ENCODE measurements around the gene DIP2B.

The DIP2B gene

DNA sequence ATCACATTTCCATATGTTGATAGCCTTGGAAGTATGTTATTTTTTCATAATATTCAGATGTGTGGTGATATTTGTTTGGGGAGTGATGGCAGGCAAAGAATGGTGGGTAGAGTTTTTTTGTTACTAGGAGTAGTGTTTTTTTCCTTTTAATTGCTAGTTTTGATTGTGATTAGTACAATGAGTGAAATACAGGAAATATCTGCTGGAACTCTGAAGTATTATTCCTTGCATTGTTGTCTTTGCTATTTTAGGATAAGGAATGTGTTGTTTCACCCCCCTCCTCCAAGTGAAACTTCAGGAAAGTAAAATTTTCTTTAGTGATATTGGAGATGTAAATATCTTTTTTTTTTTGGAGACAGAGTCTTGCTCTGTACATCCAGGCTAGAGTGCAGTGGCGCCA lies 105.4 kb downstream of the DIP2B start:
- POLR2A ChIA-PET, result no interaction called here
- no peak for TF ChIP-seq FOXK2 (IDR thresholded peaks at IDR 0.05)
- TF ChIP-seq, protein P1, sequence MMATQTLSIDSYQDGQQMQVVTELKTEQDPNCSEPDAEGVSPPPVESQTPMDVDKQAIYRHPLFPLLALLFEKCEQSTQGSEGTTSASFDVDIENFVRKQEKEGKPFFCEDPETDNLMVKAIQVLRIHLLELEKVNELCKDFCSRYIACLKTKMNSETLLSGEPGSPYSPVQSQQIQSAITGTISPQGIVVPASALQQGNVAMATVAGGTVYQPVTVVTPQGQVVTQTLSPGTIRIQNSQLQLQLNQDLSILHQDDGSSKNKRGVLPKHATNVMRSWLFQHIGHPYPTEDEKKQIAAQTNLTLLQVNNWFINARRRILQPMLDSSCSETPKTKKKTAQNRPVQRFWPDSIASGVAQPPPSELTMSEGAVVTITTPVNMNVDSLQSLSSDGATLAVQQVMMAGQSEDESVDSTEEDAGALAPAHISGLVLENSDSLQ (IDR thresholded peaks at IDR 0.05), result no peak
- TF ChIP-seq TARDBP (IDR thresholded peaks at IDR 0.05), result no peak
- TF ChIP-seq L3MBTL2 (conservative IDR thresholded peaks at IDR 0.05), result no peak
- no peak for TF ChIP-seq ARNT (IDR thresholded peaks at IDR 0.05)
- no peak for TF ChIP-seq LEF1 (IDR thresholded peaks at IDR 0.05; ENCODE audit: borderline replicate concordance)
- TF ChIP-seq ELF4 (IDR thresholded peaks at IDR 0.05), result no peak
- TF ChIP-seq FOXA1 (IDR thresholded peaks at IDR 0.05), result no peak
- no peak for TF ChIP-seq SP1 (IDR thresholded peaks at IDR 0.05)
- TF ChIP-seq BHLHE40 (IDR thresholded peaks at IDR 0.05; ENCODE audit: borderline replicate concordance), result no peak
- TF ChIP-seq FOXM1 (IDR thresholded peaks at IDR 0.05; ENCODE audit: borderline replicate concordance), result no peak
- TF ChIP-seq CTBP1 (IDR thresholded peaks at IDR 0.05; ENCODE audit: borderline replicate concordance), result no peak
- no peak for TF ChIP-seq NFRKB (IDR thresholded peaks at IDR 0.05)
- no peak for TF ChIP-seq SUZ12 (IDR thresholded peaks at IDR 0.05)
- no peak for TF ChIP-seq ZNF384 (IDR thresholded peaks at IDR 0.05)
- DNase-seq (ENCODE audit: extremely low spot score), result no peak
- CTCF ChIA-PET, result interaction anchor here (0.6 kb wide), 1 partner anchor 1056 kb away, joined by 5 read pairs; no protein-coding TSS in a partner anchor

DNA sequence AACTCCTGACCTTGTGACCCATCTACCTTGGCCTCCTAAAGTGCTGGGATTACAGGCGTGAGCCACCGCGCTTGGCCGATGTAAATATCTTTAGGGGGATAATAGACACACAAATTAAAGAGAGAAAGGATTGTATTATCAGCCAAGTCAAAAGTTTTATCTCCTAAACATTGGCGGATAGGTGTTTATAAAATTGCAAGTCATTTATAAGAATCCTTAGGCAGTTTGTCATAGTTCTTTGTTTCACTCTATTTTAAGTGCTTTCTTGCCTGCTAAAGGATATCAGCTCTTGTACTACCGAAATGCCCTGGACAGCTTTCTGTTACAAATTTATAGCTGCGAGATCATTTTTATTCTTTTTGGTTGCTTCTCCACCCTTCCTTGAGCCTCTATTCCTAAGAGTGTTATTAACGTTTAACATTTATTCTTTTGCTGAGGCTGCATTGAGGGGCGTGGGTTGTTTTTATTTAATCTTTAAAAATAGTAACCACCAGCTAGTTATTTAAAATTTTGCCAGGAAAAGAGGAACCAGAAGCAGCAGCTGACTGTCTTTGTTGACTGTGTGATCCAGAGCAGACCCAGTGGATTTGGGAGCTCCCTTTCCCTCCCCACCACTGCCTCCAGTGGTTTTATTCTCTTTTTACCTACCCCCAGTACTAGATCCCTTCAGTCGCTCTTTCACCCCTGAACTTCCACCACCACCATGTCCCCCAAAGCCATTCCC lies 106.4 kb downstream of the DIP2B start:
- CTCF ChIA-PET, result no interaction called here
- POLR2A ChIA-PET, result no interaction called here
- no peak for DNase-seq (ENCODE audit: extremely low spot score)
- TF ChIP-seq TARDBP (IDR thresholded peaks at IDR 0.05) (no peak), SUZ12 (IDR thresholded peaks at IDR 0.05) (no peak), FOXA1 (IDR thresholded peaks at IDR 0.05) (no peak), L3MBTL2 (conservative IDR thresholded peaks at IDR 0.05) (no peak), CTBP1 (IDR thresholded peaks at IDR 0.05; ENCODE audit: borderline replicate concordance) (no peak), ZNF384 (IDR thresholded peaks at IDR 0.05) (no peak), FOXK2 (IDR thresholded peaks at IDR 0.05) (no peak), ELF4 (IDR thresholded peaks at IDR 0.05) (no peak), FOXM1 (IDR thresholded peaks at IDR 0.05; ENCODE audit: borderline replicate concordance) (no peak), HDGF (IDR thresholded peaks at IDR 0.05; ENCODE audit: borderline replicate concordance) (no peak), SP1 (IDR thresholded peaks at IDR 0.05) (no peak), BHLHE40 (IDR thresholded peaks at IDR 0.05; ENCODE audit: borderline replicate concordance) (no peak), ARNT (IDR thresholded peaks at IDR 0.05) (no peak), NFRKB (IDR thresholded peaks at IDR 0.05) (no peak), LEF1 (IDR thresholded peaks at IDR 0.05; ENCODE audit: borderline replicate concordance) (no peak)
- TF ChIP-seq, protein P1 (IDR thresholded peaks at IDR 0.05), result no peak

DNA sequence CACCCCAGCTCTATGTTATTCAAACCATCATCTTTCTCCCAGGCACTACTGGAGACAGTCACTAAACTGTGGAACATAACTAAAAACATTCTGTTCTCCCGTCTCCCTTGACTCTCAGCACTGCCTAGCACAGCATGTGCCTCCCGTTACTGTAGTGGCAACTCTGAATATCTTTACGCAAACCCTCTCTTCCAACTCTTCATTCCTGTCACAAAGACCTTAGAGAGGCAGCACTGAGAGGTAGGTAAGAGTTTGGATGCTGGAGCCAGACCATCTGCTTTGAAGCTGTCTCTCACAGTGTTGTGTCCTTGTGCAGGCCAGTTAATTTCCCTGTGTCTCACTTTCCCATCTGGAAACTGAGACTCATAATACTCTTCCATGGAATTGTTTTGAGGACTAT lies 108.1 kb downstream of the DIP2B start:
- DNase-seq (ENCODE audit: extremely low spot score), result no peak
- TF ChIP-seq SUZ12 (IDR thresholded peaks at IDR 0.05), result no peak
- TF ChIP-seq ZNF384 (IDR thresholded peaks at IDR 0.05), result no peak
- no peak for TF ChIP-seq BHLHE40 (IDR thresholded peaks at IDR 0.05; ENCODE audit: borderline replicate concordance)
- no peak for TF ChIP-seq TARDBP (IDR thresholded peaks at IDR 0.05)
- TF ChIP-seq ARNT (IDR thresholded peaks at IDR 0.05), result no peak
- no peak for TF ChIP-seq FOXK2 (IDR thresholded peaks at IDR 0.05)
- TF ChIP-seq LEF1 (IDR thresholded peaks at IDR 0.05; ENCODE audit: borderline replicate concordance), result no peak
- TF ChIP-seq HDGF (IDR thresholded peaks at IDR 0.05; ENCODE audit: borderline replicate concordance), result no peak
- no peak for TF ChIP-seq NFRKB (IDR thresholded peaks at IDR 0.05)
- TF ChIP-seq SP1 (IDR thresholded peaks at IDR 0.05), result no peak
- TF ChIP-seq ELF4 (IDR thresholded peaks at IDR 0.05), result no peak
- no peak for TF ChIP-seq L3MBTL2 (conservative IDR thresholded peaks at IDR 0.05)
- no peak for TF ChIP-seq FOXM1 (IDR thresholded peaks at IDR 0.05; ENCODE audit: borderline replicate concordance)
- no peak for TF ChIP-seq FOXA1 (IDR thresholded peaks at IDR 0.05)
- TF ChIP-seq CTBP1 (IDR thresholded peaks at IDR 0.05; ENCODE audit: borderline replicate concordance), result no peak
- TF ChIP-seq, protein P1 (IDR thresholded peaks at IDR 0.05), result no peak
- ChIA-PET POLR2A (no interaction called here), CTCF (no interaction called here)

DNA sequence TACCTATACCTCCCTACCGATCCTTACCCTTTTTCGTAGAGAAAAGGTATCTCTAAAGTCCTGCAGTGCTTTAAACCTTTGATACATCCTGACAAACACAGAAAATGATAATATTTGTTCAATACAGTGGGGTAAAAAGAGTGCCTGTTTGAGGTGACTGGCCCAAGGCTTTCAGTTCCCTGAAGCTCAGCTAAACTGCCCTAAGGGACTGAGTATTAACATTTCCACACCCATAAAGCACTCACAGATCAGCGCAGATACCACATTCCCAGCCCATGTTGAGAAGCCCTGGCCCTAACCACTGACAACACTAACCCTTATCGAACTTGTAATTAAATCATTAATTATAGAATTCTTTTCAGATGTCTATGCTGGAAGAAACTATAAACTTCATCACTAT lies 108.7 kb downstream of the DIP2B start:
- ChIA-PET CTCF (no interaction called here), POLR2A (no interaction called here)
- TF ChIP-seq FOXM1 (IDR thresholded peaks at IDR 0.05; ENCODE audit: borderline replicate concordance) (no peak), ZNF384 (IDR thresholded peaks at IDR 0.05) (no peak), HDGF (IDR thresholded peaks at IDR 0.05; ENCODE audit: borderline replicate concordance) (no peak), NFRKB (IDR thresholded peaks at IDR 0.05) (no peak), SP1 (IDR thresholded peaks at IDR 0.05) (no peak), SUZ12 (IDR thresholded peaks at IDR 0.05) (no peak)
- TF ChIP-seq, protein P1 (IDR thresholded peaks at IDR 0.05), result no peak
- no peak for DNase-seq (ENCODE audit: extremely low spot score)

DNA sequence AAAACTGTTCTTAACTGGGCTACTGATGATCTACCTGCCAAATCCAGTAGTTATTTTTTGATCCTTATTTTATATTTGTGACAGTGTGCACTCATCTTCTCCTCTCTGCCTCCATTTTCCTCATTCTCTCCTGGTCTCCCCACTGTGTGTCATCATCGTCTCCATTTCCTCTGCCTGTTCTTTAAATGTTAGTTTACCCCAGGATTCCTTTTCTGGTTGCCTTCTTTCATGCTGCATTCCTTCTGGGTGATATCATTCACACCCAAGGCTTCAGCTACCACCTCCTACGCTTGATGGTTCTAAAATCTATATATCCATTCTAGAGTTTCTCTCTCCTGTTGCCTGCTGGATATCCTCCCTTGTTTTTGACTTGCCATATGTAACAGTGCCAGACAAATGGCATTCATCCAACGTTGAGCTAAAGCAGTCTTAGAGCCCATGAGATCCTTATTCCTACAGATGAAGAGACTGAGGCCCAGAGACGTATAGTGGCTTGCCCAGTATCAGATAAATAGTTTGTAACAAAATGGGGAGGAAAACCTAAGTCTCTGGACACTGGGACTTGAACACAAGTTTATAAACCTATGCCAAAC lies 109.5 kb downstream of the DIP2B start:
- POLR2A ChIA-PET, result interaction anchor here (1.1 kb wide), 1 partner anchor 104 kb away, joined by 3 read pairs; no protein-coding TSS in a partner anchor
- TF ChIP-seq ZNF384 (IDR thresholded peaks at IDR 0.05) (no peak), HDGF (IDR thresholded peaks at IDR 0.05; ENCODE audit: borderline replicate concordance) (no peak), L3MBTL2 (conservative IDR thresholded peaks at IDR 0.05) (0 out of 2 replicates have a peak, but pooled peaks have one; percentile 12), FOXK2 (IDR thresholded peaks at IDR 0.05) (no peak)
- DNase-seq (ENCODE audit: extremely low spot score), result no peak
- CTCF ChIA-PET, result no interaction called here

All from HEK293T (cell line).